ENCODE results near the gene HLX.

HLX gene

DNA sequence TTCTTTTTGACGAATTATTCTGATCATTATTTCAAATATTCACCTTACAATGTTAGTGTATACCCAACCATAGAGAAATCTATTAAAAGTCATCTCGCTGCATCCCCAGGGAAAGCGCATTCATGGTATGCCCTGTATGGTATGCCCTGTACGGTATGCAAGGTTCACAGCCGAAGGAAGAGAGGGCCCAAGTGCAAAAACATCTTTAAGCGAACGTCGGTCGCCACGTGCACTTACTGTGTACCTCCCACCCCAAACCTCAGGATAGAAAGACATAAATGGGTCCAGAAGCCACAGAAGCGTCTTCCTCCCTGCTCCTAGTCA lies 14.4 kb downstream of the HLX start:
- Histone ChIP-seq H2BK120ac (ENCODE audit: low read depth, low read length) (no peak overlapping the region), H3K79me1 (ENCODE audit: low read length) (no peaks in the 10 kb centered on the region), H3K4ac (ENCODE audit: low read depth, low read length) (no peak overlapping the region), H3K4me1 (ENCODE audit: control insufficient read depth, low read depth, low read length) (peaks cover 3% of the 10 kb centered on the region), H3K36me3 (ENCODE audit: control insufficient read depth, insufficient read depth, low read length) (no peaks in the 10 kb centered on the region), H3K4me3 (ENCODE audit: low read length) (no peak overlapping the region), H2BK15ac (replicated peaks; ENCODE audit: low read depth) (no peak overlapping the region), H3K79me2 (ENCODE audit: control insufficient read depth, insufficient read depth, low read length) (no peaks in the 10 kb centered on the region), H2BK5ac (ENCODE audit: low read length) (no peak overlapping the region), H3K56ac (ENCODE audit: low read length) (no peak overlapping the region), H3K9ac (ENCODE audit: low read length) (no peak overlapping the region), H3K4me2 (ENCODE audit: low read length) (peak overlapping the region; percentile 16), H4K8ac (ENCODE audit: low read depth, low read length) (no peak overlapping the region), H3K27me3 (ENCODE audit: insufficient read depth, low read length, poor library complexity) (peaks cover 81% of the 10 kb centered on the region), H2AK5ac (ENCODE audit: low read length) (no peak overlapping the region), H3K23ac (ENCODE audit: low read length) (no peak overlapping the region), H3K27ac (ENCODE audit: low read depth, low read length) (no peak overlapping the region), H4K5ac (ENCODE audit: low read length) (no peak overlapping the region), H3K18ac (ENCODE audit: low read length) (no peak overlapping the region)
- WGBS (ENCODE audit: extremely low coverage, insufficient coverage, low lambda C conversion rate), result no CpG with 5 or more reads among the region's 11 CpGs
- DNase-seq, result no peak

- Histone ChIP-seq H3K56ac (ENCODE audit: low read length) (peak overlapping the region; percentile 34), H3K79me2 (ENCODE audit: control insufficient read depth, insufficient read depth, low read length) (no peaks in the 10 kb centered on the region), H3K4me2 (ENCODE audit: low read length) (peak overlapping the region; percentile 16), H3K9ac (ENCODE audit: low read length) (peak overlapping the region; percentile 36), H3K4ac (ENCODE audit: low read depth, low read length) (no peak overlapping the region), H2BK15ac (replicated peaks; ENCODE audit: low read depth) (no peak overlapping the region), H3K79me1 (ENCODE audit: low read length) (no peaks in the 10 kb centered on the region), H4K8ac (ENCODE audit: low read depth, low read length) (no peak overlapping the region), H2AK5ac (ENCODE audit: low read length) (no peak overlapping the region), H3K23ac (ENCODE audit: low read length) (no peak overlapping the region), H3K4me3 (ENCODE audit: low read length) (no peak overlapping the region), H4K5ac (ENCODE audit: low read length) (no peak overlapping the region), H2BK120ac (ENCODE audit: low read depth, low read length) (no peak overlapping the region), H3K36me3 (ENCODE audit: control insufficient read depth, insufficient read depth, low read length) (no peaks in the 10 kb centered on the region), H3K27me3 (ENCODE audit: insufficient read depth, low read length, poor library complexity) (peaks cover 75% of the 10 kb centered on the region), H3K18ac (ENCODE audit: low read length) (no peak overlapping the region), H3K4me1 (ENCODE audit: control insufficient read depth, low read depth, low read length) (peaks cover 3% of the 10 kb centered on the region), H3K27ac (ENCODE audit: low read depth, low read length) (no peak overlapping the region), H2BK5ac (ENCODE audit: low read length) (no peak overlapping the region)
- no peak for DNase-seq
- WGBS (ENCODE audit: extremely low coverage, insufficient coverage, low lambda C conversion rate), result no CpG with 5 or more reads among the region's 71 CpGs
Measured at GRCh38 chr1:220894025-220894923, 15.0 kb downstream of the HLX start.

- H3K79me2 ChIP-seq (ENCODE audit: control insufficient read depth, insufficient read depth, low read length), result no peaks in the 10 kb centered on the region
- H3K4me1 ChIP-seq (ENCODE audit: control insufficient read depth, low read depth, low read length), result peaks cover 3% of the 10 kb centered on the region
- H2BK120ac ChIP-seq (ENCODE audit: low read depth, low read length), result no peak overlapping the region
- DNase-seq, result no peak
- H3K56ac ChIP-seq (ENCODE audit: low read length), result peak overlapping the region; percentile 34
- no peak overlapping the region for H3K4ac ChIP-seq (ENCODE audit: low read depth, low read length)
- no peak overlapping the region for H4K5ac ChIP-seq (ENCODE audit: low read length)
- H3K9ac ChIP-seq (ENCODE audit: low read length), result no peak overlapping the region
- H2AK5ac ChIP-seq (ENCODE audit: low read length), result no peak overlapping the region
- H3K27me3 ChIP-seq (ENCODE audit: insufficient read depth, low read length, poor library complexity), result peaks cover 69% of the 10 kb centered on the region
- H2BK5ac ChIP-seq (ENCODE audit: low read length), result no peak overlapping the region
- no peaks in the 10 kb centered on the region for H3K79me1 ChIP-seq (ENCODE audit: low read length)
- peak overlapping the region; percentile 16 for H3K4me2 ChIP-seq (ENCODE audit: low read length)
- WGBS (ENCODE audit: extremely low coverage, insufficient coverage, low lambda C conversion rate), result no CpG with 5 or more reads among the region's 13 CpGs
- no peaks in the 10 kb centered on the region for H3K36me3 ChIP-seq (ENCODE audit: control insufficient read depth, insufficient read depth, low read length)
- H3K18ac ChIP-seq (ENCODE audit: low read length), result no peak overlapping the region
- H3K4me3 ChIP-seq (ENCODE audit: low read length), result no peak overlapping the region
- no peak overlapping the region for H3K23ac ChIP-seq (ENCODE audit: low read length)
- no peak overlapping the region for H2BK15ac ChIP-seq (replicated peaks; ENCODE audit: low read depth)
- no peak overlapping the region for H4K8ac ChIP-seq (ENCODE audit: low read depth, low read length)
- no peak overlapping the region for H3K27ac ChIP-seq (ENCODE audit: low read depth, low read length)
Measured at GRCh38 chr1:220894924-220895256, 15.6 kb downstream of the HLX start.

- H2BK120ac ChIP-seq (ENCODE audit: low read depth, low read length), result no peak overlapping the region
- no peak overlapping the region for H2BK5ac ChIP-seq (ENCODE audit: low read length)
- H3K27ac ChIP-seq (ENCODE audit: low read depth, low read length), result no peak overlapping the region
- H3K56ac ChIP-seq (ENCODE audit: low read length), result no peak overlapping the region
- WGBS (ENCODE audit: extremely low coverage, insufficient coverage, low lambda C conversion rate), result no CpG with 5 or more reads among the region's 35 CpGs
- H3K4me1 ChIP-seq (ENCODE audit: control insufficient read depth, low read depth, low read length), result peaks cover 3% of the 10 kb centered on the region
- no peak overlapping the region for H3K4me2 ChIP-seq (ENCODE audit: low read length)
- H3K79me2 ChIP-seq (ENCODE audit: control insufficient read depth, insufficient read depth, low read length), result no peaks in the 10 kb centered on the region
- no peak overlapping the region for H2BK15ac ChIP-seq (replicated peaks; ENCODE audit: low read depth)
- no peak overlapping the region for H3K23ac ChIP-seq (ENCODE audit: low read length)
- H3K4me3 ChIP-seq (ENCODE audit: low read length), result no peak overlapping the region
- no peak overlapping the region for H3K9ac ChIP-seq (ENCODE audit: low read length)
- H3K4ac ChIP-seq (ENCODE audit: low read depth, low read length), result no peak overlapping the region
- no peak overlapping the region for H4K5ac ChIP-seq (ENCODE audit: low read length)
- no peak for DNase-seq
- peaks cover 63% of the 10 kb centered on the region for H3K27me3 ChIP-seq (ENCODE audit: insufficient read depth, low read length, poor library complexity)
- H4K8ac ChIP-seq (ENCODE audit: low read depth, low read length), result no peak overlapping the region
- H2AK5ac ChIP-seq (ENCODE audit: low read length), result no peak overlapping the region
- H3K36me3 ChIP-seq (ENCODE audit: control insufficient read depth, insufficient read depth, low read length), result no peaks in the 10 kb centered on the region
- no peaks in the 10 kb centered on the region for H3K79me1 ChIP-seq (ENCODE audit: low read length)
- H3K18ac ChIP-seq (ENCODE audit: low read length), result no peak overlapping the region
Measured at GRCh38 chr1:220895412-220895946, 16.2 kb downstream of the HLX start.

DNA sequence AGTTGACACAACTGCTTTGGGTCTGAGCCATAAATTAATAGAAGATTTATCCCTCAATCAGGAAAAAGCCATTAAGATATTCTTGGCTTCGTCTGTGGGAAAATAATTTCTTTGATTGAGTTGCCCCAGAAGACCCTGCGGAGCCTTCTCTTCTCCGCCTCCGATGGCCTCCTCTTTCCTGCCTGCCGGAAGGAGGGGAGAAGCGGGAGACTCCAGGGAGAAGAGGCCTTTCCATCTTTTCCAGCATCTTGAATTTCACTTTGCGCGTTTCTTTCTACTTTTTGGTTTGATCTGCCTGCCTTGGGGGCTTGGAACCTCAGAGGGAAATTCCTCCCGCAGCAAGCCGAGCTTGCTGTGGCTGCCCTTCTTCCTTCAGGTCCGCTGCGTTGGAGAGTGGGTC lies 16.8 kb downstream of the HLX start:
- H3K27me3 ChIP-seq (ENCODE audit: insufficient read depth, low read length, poor library complexity), result peaks cover 57% of the 10 kb centered on the region

More for the DNA sequence above, 16.8 kb downstream of the HLX start:
- Histone ChIP-seq H3K56ac (ENCODE audit: low read length) (peak overlapping the region; percentile 7), H3K9ac (ENCODE audit: low read length) (no peak overlapping the region), H3K79me1 (ENCODE audit: low read length) (no peaks in the 10 kb centered on the region), H2AK5ac (ENCODE audit: low read length) (no peak overlapping the region), H2BK15ac (replicated peaks; ENCODE audit: low read depth) (no peak overlapping the region), H3K23ac (ENCODE audit: low read length) (no peak overlapping the region), H3K4me2 (ENCODE audit: low read length) (no peak overlapping the region), H3K79me2 (ENCODE audit: control insufficient read depth, insufficient read depth, low read length) (no peaks in the 10 kb centered on the region), H3K4me3 (ENCODE audit: low read length) (no peak overlapping the region), H4K8ac (ENCODE audit: low read depth, low read length) (no peak overlapping the region), H3K4ac (ENCODE audit: low read depth, low read length) (no peak overlapping the region), H2BK5ac (ENCODE audit: low read length) (no peak overlapping the region), H4K5ac (ENCODE audit: low read length) (no peak overlapping the region), H3K4me1 (ENCODE audit: control insufficient read depth, low read depth, low read length) (peaks cover 3% of the 10 kb centered on the region), H3K27ac (ENCODE audit: low read depth, low read length) (no peak overlapping the region), H3K18ac (ENCODE audit: low read length) (no peak overlapping the region), H3K36me3 (ENCODE audit: control insufficient read depth, insufficient read depth, low read length) (no peaks in the 10 kb centered on the region), H2BK120ac (ENCODE audit: low read depth, low read length) (no peak overlapping the region)
- DNase-seq, result no peak
- WGBS (ENCODE audit: extremely low coverage, insufficient coverage, low lambda C conversion rate), result no CpG with 5 or more reads among the region's 12 CpGs

Measured in mesendoderm (in vitro differentiated cells).